Measurements from ENCODE around the gene RHBDD3.
"Not testable (repeated sequence)": the region's sequence is repeated elsewhere in the genome, so short reads cannot be mapped to it uniquely, and the experiment has no call there.

RHBDD3 gene

DNA sequence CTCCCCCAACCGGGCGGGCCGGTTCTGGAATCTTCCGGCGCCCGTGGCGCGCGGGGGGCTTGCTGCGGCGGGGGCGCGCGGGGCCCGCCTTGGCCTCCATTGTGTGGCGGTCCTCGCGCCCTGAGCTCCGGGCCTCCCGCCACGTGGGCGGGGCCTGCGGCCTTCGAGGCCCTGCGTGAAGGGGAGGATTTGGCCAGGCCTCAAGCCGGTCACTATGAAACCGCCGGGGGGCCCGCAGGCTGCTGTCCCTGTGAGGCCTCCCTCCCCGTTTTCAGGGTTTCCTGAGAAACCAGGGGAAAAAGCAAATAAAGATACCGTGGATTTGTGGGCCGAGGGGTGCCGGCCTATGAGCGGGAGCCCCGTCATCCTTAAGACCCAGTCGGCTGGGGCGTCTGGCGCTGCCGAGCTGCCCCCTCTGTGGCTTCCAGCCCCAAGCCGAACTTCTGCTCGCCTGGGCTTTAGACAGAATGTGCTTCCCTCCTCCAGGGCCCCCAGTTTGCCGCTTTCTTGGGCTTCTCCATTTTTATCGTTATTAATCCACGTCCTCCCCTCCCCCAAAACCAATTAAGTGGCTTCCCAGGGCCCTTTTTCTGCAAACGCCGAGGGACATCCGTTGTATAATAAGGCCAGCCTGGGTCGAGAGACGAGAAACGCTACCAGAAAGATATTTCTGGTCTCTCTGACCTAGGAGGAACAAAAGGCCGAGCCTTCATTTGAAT lies 889 bp upstream of the RHBDD3 start:
- no peak for DNase-seq

DNA sequence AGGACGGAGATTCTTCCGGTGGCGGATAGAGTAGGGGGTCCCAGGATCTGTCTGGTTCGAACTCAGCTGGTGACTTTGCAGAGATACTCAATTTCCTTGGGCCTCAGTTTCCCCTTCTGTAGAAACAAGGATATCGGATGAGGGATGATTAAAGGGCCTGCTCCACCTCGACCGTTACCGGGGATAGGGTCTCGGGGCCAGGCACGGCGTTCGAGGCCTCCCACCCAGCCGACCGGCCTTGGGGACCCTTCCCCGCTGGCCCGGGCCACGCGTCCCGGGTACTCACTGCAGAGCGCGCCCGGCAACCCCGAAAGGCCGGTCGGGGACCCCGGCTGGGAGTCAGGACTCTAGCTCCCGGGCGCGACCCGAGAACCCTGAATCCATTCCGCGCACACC lies 321 bp downstream of the RHBDD3 start:
- no peak for DNase-seq

GRCh38 chr22:29266564-29267461 lies 968 bp downstream of the RHBDD3 start:
- DNase-seq, result no peak

DNA sequence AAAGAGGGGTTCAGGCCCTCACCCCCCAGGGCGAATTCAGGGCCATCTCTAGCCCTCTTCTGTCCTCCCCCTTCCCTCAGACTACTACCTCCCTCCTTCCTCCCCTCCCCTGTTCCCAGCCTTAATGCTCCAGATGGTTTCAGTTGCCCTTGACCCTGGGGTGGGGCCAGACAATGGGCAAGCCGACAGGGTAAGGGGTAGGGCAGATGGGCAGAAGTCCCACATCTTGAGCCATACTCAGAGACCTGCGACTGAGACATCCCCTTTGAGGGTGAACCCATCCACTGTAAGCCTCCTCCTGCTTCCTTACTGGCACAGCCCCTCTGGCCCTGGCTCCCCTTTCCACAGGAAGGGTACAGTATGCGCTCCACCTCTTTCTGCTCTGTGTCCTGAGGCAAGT lies 1.9 kb downstream of the RHBDD3 start:
- no peak for DNase-seq

DNA sequence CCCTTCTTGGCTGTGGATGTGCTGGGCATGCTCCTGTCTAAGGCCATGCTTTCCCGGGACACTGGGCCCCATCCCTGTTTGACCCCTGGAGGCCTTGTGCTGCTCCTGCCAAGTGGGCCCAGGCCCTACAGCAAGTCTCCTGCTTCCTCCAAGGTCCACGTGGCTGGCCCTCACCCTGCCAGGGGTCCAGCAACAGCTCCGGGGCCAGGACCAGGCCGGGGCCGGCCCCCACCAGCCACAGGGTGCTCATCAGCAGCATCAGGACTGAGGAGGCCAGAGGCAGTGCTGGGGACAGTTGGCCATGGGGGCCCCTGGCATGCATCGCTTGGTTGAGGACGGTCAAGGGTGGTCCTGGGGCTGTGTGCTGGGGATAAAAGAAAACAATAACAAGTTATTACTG lies 2.5 kb downstream of the RHBDD3 start:
- no peak for DNase-seq

GRCh38 chr22:29263791-29264276 lies 3.9 kb downstream of the RHBDD3 start:
- DNase-seq, result no peak

GRCh38 chr22:29260601-29261315 lies 7.0 kb downstream of the RHBDD3 start:
- no peak for DNase-seq

GRCh38 chr22:29260031-29260560 lies 7.7 kb downstream of the RHBDD3 start:
- DNase-seq, result no peak

DNA sequence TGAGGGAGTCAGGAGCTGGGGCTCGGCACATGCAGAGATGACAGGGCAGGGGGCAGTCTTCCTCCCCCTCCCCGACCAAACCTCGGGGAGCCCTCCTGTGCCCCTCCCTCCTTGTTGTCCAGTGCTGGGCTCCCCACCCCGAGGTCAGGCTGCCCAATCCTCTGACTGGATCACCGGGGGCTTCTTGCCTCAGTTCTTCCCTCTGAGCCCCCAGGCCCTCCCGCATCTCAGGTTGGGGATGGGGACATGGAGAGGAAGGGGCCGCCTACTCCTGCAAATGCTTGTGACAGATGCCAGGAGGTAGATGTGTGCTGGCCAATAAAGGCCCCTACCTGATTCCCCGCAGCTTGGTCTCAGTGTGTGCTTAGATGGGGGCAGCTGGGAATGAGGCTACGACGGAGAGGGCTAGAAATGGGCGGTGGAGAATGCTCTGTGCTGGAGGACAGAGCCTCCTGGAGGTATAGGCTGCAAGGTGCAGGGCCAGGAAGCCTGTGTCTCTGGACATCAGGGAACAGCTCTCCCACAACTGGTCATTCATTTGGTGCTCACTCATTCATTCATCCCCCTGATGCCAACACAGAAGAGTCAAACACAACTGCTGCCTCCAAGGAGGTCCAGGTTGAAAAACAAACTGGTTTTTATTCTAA lies 8.4 kb downstream of the RHBDD3 start:
- no peak for DNase-seq

GRCh38 chr22:29258407-29259252 lies 9.2 kb downstream of the RHBDD3 start:
- no peak for DNase-seq

- no peak for DNase-seq
These were observed 10.0 kb downstream of the RHBDD3 start for GRCh38 chr22:29257751-29258181.

DNA sequence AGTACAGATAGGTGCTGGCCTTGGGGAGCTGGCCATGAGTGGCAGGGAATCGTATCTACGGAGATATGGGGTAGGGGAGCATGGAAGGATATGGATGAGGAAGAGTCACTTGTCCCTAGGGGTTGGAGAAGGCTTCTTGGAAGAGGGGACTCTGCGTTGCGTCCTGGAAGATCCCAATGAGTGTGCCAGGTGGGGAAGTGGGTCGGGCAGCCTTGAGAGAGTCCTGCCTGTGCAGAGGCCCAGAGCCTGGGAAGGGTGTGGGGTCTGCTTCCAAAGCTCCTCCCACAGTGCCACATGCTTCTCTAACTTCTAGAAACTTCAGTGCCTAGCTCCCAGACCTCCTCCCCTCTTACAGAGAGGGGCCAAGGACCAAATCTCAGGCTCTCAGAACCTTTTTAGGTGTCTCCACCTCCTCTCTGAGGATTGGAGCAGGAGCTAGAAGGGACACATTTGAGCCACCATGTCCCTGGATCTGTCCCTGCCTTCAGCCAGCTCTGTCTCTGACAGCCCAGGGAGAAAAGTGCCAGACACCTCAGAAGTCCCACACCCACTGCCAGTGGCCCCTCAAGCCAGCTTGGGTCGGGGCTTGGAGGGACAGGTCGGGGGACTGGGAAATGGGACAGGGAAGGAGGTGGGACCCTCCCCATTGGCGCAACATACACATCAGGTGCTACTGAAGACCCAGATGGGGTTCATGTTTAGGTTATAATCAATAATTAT lies 11.0 kb downstream of the RHBDD3 start:
- no peak for DNase-seq

DNA sequence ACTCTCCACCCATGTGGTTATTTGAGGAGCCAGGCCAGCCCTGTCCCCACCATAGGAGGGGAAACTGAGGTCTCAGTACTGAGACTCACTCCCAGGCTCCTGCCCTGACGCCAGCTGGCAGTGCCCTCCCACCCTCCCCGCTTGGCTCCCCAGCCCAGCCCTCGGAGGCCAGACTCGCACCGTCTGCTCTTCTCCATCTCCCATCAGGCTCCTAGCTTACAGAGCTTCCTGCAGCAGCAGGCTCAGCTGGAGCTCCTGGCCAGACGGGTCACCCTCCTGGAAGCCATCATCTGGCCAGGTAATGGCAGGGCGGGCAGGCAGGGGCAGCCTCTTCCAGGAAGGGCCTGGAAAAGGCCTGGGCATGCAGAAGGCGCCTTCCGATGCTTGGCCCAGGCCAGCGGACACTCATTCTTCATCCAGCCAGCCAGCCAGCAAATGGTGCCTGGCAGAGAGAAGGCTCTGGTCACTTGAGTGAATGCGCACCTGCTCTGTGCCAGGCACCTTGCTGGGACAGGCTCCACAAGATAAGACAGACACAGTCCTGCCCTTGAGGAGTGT lies 12.6 kb downstream of the RHBDD3 start:
- no peak for DNase-seq

- no peak for DNase-seq
These were observed 13.5 kb downstream of the RHBDD3 start for GRCh38 chr22:29254286-29254660.

GRCh38 chr22:29253561-29254285 lies 14.1 kb downstream of the RHBDD3 start:
- DNase-seq, result no peak

DNA sequence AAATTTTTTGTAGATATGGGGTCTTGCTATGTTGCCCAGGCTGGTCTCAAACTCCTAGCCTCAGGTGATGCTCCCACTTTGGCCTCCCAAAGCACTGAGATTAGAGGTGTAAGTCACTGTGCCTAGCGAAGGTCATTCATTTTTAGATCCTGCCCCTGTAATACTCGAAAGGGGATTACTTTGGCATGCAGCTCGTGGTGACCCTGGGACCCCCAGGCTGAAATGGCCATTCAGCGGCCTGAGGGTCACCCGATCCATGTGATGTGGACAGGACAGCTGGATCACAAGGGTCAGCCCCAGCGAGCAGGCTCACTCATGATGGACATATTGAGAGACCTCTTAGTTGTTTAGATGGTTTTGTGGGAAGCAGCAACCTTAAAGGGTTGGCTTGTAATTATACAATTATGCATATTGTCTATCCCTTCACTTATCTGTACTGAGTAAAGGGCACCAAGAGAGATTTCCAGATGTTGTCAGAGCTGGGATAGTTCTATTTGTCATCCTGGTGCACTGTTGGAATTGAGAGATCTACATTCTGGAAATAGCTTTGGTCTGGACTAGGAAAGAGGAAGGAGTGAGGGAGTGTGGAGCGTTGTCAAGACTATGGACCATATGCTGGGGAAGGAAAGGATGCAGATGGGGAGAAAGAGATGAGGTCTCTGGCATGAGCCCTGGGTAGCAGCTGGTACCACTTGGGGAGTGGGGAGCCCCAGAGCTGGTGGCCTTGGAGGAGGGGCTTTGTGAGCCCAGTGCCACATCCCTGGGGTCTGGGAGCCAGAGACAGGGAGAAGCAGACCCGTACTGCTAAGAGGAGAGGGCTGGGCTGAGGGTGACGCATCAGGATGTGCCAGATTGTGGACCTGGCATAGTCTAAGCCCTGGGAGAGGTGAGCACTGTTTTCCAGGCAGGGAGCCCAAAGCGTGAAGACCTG lies 15.5 kb downstream of the RHBDD3 start:
- no peak for DNase-seq

DNA sequence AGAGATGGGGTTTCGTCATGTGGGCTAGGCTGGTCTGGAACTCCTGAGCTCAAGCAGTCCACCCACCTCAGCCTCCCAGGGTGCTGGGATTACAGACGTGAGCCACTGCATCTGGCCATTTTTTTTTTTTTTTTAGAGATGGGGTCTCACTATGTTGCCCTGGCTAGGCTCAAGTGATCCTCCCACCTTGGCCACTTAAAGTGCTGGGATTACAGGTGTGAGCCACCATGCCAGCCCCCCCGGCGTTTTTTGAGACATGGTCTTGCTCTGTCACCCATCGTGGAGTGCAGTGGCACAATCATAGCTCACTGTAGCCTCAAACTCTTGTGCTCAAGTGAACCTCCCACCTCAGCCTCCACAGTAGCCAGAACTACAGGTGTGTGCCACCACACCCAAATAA lies 16.5 kb downstream of the RHBDD3 start:
- no peak for DNase-seq

DNA sequence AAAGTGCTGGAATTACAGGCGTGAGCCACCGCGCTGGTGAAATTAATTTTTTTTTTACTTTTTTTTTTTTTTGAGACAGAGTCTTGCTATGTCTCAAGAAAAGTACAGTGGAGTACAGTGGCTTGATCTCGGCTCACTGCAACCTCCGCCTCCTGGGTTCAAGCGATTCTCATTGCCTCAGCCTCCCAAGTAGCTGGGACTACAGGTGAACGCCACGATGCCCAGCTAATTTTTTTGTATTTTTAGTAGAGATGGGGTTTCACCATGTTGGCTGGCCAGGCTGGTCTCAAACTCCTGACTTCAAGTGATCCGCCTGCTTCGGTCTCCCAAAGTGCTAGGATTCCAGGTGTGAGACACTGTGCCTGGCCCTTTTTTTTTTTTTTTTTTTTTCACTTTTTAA lies 19.9 kb downstream of the RHBDD3 start:
- DNase-seq, result not testable (repeated sequence)
